ENCODE results near the gene NFIA.

The NFIA gene

DNA sequence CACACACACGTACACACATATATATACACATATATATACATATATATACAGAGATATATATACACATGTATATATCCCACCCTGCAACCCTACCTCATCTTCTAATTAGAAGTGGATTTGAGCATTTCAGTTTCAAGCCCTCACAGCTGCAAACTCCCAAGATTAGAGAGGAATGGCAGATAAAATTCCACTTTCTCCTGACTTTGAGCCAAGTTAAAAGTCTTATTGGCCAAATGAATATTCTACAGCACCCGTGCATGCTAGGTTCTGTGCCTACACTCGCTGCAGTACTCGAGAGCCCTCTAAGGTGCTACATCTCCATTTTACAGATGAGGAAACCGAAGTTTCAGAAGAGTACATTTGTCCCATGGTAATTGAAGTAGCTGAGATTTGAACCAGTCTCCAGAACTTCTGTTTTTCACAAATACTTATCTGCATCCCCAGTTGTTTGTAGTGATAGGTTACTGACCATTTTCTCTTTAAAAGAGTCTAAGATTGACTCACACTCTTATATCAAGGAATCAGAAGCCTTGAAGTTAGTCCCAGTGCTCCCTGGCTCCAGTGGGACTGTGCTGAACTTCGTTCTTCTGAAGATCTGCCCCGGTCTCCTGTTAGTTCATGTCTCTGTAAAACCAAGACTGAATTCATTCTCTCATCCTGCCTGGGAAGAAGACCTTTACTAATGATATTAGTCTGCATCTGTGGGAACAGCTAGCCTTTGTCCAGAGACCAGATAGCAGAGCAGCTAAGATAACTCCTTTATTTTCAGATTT, 350.4 kb downstream of the NFIA start:
- DNase-seq (ENCODE audit: low spot score) = no peak

GRCh38 chr1:61433646-61434045, 351.3 kb downstream of the NFIA start:
- DNase-seq (ENCODE audit: low spot score) = no peak

DNA sequence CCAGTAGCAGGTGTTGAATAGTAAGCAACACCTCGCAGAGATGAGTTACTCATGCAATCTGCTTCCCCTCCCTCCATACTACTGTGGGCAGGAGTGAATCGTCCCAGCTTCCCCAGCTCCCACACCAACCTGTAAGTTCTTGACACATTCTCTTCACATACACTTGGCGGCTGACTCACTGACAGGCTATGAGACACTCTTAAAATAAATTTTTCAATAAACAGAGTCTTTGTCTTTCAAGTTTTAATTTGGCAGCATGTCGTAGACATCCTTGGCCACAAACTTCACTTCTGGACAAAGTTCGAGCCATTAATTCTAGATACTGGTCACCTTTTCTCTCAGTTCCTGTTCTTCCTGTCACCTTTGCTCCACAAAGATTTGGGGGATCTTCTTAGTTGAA, 351.9 kb downstream of the NFIA start:
- no peak for DNase-seq (ENCODE audit: low spot score)

DNA sequence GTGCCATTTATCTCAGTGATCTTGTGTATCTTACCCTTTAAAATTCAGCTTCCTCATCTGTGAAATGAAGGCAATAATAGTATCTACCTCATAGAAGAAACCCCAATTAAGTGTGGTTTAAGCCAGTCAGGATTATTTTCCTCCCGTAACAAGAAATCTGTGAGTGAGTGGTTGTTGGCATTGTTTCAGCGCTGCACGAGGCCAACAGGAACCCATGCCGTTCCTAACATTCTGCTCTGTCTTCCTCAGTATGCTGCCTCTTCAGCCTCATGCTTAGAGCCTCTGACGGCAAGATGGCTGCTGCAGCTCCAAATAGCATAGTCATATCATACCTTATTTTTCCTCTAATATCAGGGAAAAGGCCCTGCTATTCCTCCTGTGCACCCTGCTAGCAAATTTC, 352.9 kb downstream of the NFIA start:
- no peak for DNase-seq (ENCODE audit: low spot score)

DNA sequence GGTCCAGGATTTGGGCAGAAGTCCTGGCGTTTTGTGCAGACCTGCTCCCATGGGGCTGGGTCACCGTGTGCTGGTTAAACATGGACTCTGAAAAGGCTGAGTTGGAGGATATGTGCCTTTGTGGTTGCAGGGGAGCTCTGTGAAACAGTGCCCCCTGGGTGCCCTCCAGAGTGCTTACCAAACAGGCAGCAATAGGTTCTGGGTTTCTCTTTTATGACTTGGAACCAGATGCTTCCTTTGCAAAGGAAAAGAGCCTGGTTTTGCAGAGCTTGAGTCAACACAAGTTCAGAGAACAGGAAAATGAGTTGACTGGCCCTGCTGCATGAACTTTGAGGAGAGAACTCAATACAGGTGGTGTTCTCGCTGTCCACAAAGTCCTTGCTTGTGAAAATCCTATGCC, 353.7 kb downstream of the NFIA start:
- DNase-seq (ENCODE audit: low spot score) = no peak

- no peak for DNase-seq (ENCODE audit: low spot score)
Observed at GRCh38 chr1:61436491-61437120, 354.2 kb downstream of the NFIA start.

- no peak for DNase-seq (ENCODE audit: low spot score)
Observed at GRCh38 chr1:61439234-61439633, 356.9 kb downstream of the NFIA start.

DNA sequence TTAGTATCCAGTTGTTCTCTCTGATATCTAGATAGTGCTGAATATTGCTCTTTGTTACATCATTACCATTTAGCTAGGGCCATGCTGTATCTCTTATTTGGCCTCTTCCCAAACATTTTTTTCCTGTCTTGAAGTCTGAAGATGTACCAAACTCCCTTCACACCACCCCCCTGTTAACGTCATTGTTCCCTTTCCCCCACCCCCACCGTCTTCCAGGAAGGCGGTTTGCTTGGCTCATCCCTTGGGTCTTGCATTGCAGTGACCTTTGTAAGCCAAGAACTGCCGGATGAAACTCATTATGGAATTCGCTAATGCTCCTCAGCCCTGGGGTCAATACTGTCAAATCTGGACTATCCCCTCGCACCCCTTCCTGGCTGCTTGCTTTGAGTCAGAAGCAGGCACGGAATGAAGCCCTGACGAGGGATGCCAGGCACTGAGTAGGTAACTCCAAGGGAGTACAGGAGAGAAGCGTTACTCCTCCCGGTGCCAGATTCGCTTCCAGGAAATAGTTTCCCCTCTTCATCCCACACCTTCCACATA, 359.4 kb downstream of the NFIA start:
- no peak for DNase-seq (ENCODE audit: low spot score)

DNA sequence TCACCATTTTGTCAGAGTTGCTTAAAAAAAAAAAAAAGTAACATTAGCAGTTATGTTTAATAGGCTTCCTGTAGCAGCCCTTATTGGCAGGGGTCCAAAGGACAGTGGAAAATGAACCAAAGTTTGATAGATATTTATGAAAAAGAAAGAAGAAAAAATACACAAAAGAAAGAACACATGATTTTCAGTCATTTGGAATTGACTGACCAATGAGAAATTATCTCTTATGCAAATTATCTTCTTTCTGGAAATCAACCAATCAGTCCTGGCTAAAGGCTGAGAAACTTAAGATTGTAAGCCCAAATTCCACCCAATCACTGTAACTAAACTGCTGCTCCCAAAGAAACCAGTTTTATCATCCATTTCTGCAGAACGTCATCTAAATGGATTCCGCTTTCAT, 360.2 kb downstream of the NFIA start:
- DNase-seq (ENCODE audit: low spot score) = no peak

- DNase-seq (ENCODE audit: low spot score) = no peak
Observed at GRCh38 chr1:61444288-61444687, 361.9 kb downstream of the NFIA start.

GRCh38 chr1:61445269-61445825, 363.0 kb downstream of the NFIA start:
- DNase-seq (ENCODE audit: low spot score) = no peak

DNA sequence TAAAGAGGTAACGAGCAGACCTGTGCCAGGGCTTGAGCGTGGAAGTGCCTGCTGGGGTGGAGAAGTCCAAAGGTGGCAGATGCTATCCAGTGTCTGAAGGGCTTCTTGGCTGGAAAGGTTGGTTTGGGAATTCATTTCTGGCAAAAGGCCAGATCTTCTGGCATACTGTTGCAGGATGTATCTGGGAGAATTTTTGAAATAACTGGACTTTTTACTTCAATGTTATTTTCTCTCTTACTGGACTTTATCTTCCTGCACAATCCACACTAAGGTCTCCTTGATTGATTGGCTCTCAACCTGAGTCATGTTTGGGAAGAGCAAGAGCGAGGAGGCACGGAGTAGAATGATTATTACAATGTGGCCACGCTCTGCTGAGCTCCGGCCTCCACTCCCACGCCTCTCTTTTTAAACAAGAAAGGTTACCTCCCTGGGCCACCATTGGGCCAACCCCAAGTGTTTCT, 364.2 kb downstream of the NFIA start:
- DNase-seq (ENCODE audit: low spot score) = no peak

- DNase-seq (ENCODE audit: low spot score) = no peak
Observed at GRCh38 chr1:61447106-61447967, 365.0 kb downstream of the NFIA start.

DNA sequence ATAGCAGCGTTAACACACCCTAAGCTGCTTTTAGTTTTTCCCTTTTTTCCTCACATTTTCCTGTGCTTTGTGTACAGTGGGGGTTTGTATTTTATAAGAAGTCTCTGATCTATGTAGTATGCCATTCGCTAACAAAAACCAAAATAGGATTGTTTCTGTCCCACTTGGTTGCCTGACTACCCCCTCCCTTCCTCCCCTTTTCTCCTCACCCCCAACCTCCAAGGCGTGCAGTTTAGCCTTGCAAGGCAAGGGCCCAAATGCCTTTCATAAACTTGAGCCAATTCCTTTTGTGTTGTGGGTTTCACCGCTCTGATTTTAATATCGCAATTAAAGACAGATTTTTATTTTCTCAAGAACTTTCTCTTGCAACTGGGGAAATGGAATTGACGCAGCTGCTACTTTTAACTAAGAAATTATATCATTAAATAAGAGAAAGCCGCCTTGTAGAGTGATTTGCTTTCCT, 365.6 kb downstream of the NFIA start:
- no peak for DNase-seq (ENCODE audit: low spot score)

DNA sequence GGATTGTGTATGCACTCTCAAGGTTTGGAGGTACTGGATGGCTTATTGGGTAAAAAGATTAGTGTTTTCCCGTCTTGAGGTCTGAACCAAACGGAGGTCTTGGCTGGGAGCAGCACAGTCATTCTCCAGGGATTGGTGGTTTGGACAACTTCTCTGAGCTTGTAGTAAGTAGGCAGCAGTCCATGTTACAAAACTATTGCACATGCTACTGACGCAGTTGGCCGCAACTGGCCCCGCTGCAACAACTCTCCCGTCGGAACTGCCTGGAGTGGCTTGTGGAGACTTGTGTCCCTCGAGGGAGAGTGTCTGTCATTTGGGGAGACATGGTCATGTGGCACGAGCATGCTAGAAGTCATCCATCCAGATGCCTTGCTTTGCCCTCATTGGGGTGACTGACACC, 366.6 kb downstream of the NFIA start:
- no peak for DNase-seq (ENCODE audit: low spot score)

DNA sequence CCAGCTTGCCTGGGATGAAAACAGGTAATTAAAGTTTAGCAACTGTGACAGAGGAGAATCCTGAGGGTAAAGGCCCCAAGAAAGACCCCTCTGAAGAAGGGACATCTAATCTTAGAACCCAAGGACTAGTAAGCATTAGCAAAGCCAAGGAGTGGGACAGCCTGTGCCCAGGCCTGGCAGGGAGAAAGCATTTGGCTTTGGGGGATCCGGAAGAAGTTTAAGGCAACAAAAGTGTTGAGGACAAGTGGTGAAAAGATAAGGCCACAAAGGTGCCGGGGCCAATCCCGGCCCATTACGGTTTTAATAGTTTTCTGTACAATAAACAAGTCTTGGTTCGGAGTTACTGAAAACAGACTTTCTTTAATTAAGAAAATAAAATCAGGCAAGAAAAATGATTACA, 367.0 kb downstream of the NFIA start:
- DNase-seq (ENCODE audit: low spot score) = no peak

GRCh38 chr1:61450454-61450853, 368.1 kb downstream of the NFIA start:
- no peak for DNase-seq (ENCODE audit: low spot score)

DNA sequence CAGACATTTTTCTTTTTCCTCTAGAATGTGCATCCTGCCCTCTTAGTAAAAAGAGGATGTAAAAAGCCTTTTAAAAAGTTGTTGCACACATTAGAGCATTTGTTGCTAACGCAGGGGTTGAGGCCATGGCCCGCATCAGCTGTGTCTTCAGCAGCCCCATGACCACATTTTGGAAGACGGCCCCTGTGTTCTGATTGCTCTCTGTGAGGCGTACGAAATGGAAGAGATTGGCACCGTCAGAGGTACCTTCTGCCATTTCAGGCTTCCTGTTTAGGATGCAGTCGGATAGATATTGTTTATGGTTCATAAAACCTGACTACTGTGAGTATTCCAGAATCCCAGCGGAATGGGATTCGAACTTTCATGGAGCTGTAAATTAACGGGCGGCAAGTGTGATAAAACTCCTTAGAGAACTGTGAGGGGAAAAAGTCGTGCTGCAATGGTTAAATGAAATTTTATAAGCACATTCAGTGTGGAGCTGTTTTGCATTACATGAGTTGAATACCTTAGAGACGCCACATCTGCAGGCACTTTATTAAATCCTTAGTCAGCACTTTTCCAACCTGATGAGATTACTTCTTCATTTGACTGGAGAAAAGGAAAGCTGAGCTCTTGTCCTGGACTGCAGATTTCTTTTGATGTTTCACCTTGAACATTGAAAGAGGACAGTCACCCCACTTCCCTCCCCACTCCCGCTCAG, 368.7 kb downstream of the NFIA start:
- no peak for DNase-seq (ENCODE audit: low spot score)

GRCh38 chr1:61451572-61451968, 369.2 kb downstream of the NFIA start:
- DNase-seq (ENCODE audit: low spot score) = no peak

GRCh38 chr1:61452176-61453035, 370.0 kb downstream of the NFIA start:
- no peak for DNase-seq (ENCODE audit: low spot score)
